ENCODE results near the gene CSMD2. TPM values are rescaled to one million over a fixed set of nuclear protein-coding genes. Genes with fewer than 3 reads are reported as not detected.

CSMD2 gene
- total and polyA plus RNA-seq, 2 of the 8 experiments (the other 6 are each of a cell fraction or from before 2014, with no cell fraction given), result 7.0 to 14.7 TPM

- Histone ChIP-seq H3K79me1 (ENCODE audit: low read depth, low read length) (no peaks in the 10 kb centered on the region), H2AK5ac (ENCODE audit: low read depth, low read length) (no peak overlapping the region), H2BK120ac (replicated peaks; ENCODE audit: low read depth, low read length) (no peak overlapping the region), H3K23ac (ENCODE audit: insufficient read length) (no peak overlapping the region), H3K4me2 (ENCODE audit: insufficient read depth in 1 of 2, low read depth in 2 of 2, low read length in 2 of 2) (no peak overlapping the region), H3K27me3 (replicated peaks in 1 of 4; ENCODE audit: control insufficient read depth in 3 of 4, extremely low read depth in 1 of 4, insufficient read depth in 3 of 4, low read length in 3 of 4) (peaks cover 0 to 2% (median 0%) of the 10 kb centered on the region in 4 experiments; a peak in 1 of 7 replicates), H4K20me1 (replicated peaks in 1 of 2; ENCODE audit: control insufficient read depth in 1 of 2, insufficient read depth in 2 of 2, low read length in 2 of 2) (no peaks in the 10 kb centered on the region), H4K8ac (ENCODE audit: extremely low read depth, insufficient read depth, low read length) (no peak overlapping the region), H4K5ac (ENCODE audit: insufficient read length, low read depth, low read length) (no peak overlapping the region), H3K9ac (replicated peaks in 1 of 4; ENCODE audit: extremely low read depth in 1 of 4, low read depth in 3 of 4, low read length in 3 of 4) (no peak overlapping the region), H3K9me3 (ENCODE audit: insufficient read depth in 2 of 2, low read depth in 1 of 2, low read length in 1 of 2) (no peaks in the 10 kb centered on the region), H3K18ac (ENCODE audit: extremely low read depth, low read length) (no peak overlapping the region), H3K23me2 (ENCODE audit: low read depth, low read length) (no peaks in the 10 kb centered on the region), H3K14ac (ENCODE audit: insufficient read length) (no peak overlapping the region), H3K4ac (replicated peaks; ENCODE audit: insufficient read length, low read depth, low read length) (no peak overlapping the region), H4K91ac (replicated peaks; ENCODE audit: insufficient read length, low read length) (no peak overlapping the region), H2BK12ac (ENCODE audit: low read depth, low read length) (0 out of 2 replicates have a peak overlapping the region, but pooled peaks have one; percentile 55), H2AFZ (ENCODE audit: low read length) (no peak overlapping the region), H2BK20ac (ENCODE audit: low read length) (0 out of 2 replicates have a peak overlapping the region, but pooled peaks have one; percentile 32), H3K4me3 (ENCODE audit: extremely low read depth in 1 of 4, insufficient read depth in 2 of 4, low read depth in 3 of 4, low read length in 4 of 4) (no peak overlapping the region), H3K27ac (ENCODE audit: low read depth, low read length) (no peak overlapping the region), H3K4me1 (replicated peaks in 1 of 4; ENCODE audit: control insufficient read depth in 3 of 4, insufficient read depth in 4 of 4, low read length in 3 of 4) (peaks cover 10 to 18% (median 12%) of the 10 kb centered on the region in 4 experiments), H2BK15ac (ENCODE audit: low read length) (peak overlapping the region; percentile 46; the same call in 1 of the 2 replicates), H3K79me2 (ENCODE audit: control insufficient read depth in 1 of 2, insufficient read depth in 2 of 2, low read length in 2 of 2) (no peaks in the 10 kb centered on the region), H2BK5ac (ENCODE audit: low read depth, low read length) (no peak overlapping the region), H3K36me3 (ENCODE audit: control insufficient read depth in 2 of 4, insufficient read depth in 4 of 4, low read length in 3 of 4) (no peaks in the 10 kb centered on the region; a peak in 1 of 8 replicates), H3K56ac (replicated peaks; ENCODE audit: insufficient read length, low read depth, low read length) (no peak overlapping the region)
- DNase-seq (ENCODE audit: low read depth in 1 of 2, low spot score in 2 of 2) (no peak), FAIRE-seq (no peak)
- ChIA-PET CTCF (ENCODE audit: partially characterized antibody) (interaction anchor here (0.6 to 7.1 kb wide), 40 partner anchors 9 to 1657 kb away, joined by 3 to 60 read pairs (median 4); partner anchors contain the start of gene C1orf94), POLR2A (ENCODE audit: partially characterized antibody) (interaction anchor here (1.6 kb wide), 1 partner anchor 10 kb away, joined by 4 read pairs; no protein-coding TSS in a partner anchor)
- 87% methylated on average over 5 of the region's 5 CpGs; no CpG with 5 or more reads in 1 of the 2 experiments for WGBS, 2 experiments (ENCODE audit: extremely low coverage in 1 of 2, insufficient coverage in 1 of 2, insufficient read length in 1 of 2, insufficient replicate concordance in 2 of 2, low coverage in 1 of 2, low lambda C conversion rate in 2 of 2, missing lambda C conversion rate in 1 of 2)
- TF ChIP-seq ZNF274 (IDR thresholded peaks at IDR 0.05; ENCODE audit: borderline replicate concordance, extremely low read depth, low read length) (no peak), SP4 (IDR thresholded peaks at IDR 0.05; ENCODE audit: low read length) (no peak), CBX8 (IDR thresholded peaks at IDR 0.05; ENCODE audit: borderline replicate concordance, low read depth, low read length) (no peak), RAD21 (IDR thresholded peaks at IDR 0.05 in 1 of 2, conservative IDR thresholded peaks at IDR 0.05 in 1 of 2; ENCODE audit: low read depth in 2 of 2, low read length in 2 of 2) (no peak), POU5F1 (IDR thresholded peaks at IDR 0.05; ENCODE audit: low read depth, low read length) (no peak), POLR2AphosphoS5 (IDR thresholded peaks at IDR 0.05; ENCODE audit: low read depth, low read length) (no peak), BACH1 (IDR thresholded peaks at IDR 0.05; ENCODE audit: low read length) (no peak), HDAC2 (IDR thresholded peaks at IDR 0.05; ENCODE audit: borderline replicate concordance in 1 of 2, low read depth in 2 of 2, low read length in 2 of 2) (no peak), FOSL1 (IDR thresholded peaks at IDR 0.05; ENCODE audit: insufficient read depth, low read depth, low read length) (no peak), RBBP5 (IDR thresholded peaks at IDR 0.05; ENCODE audit: borderline replicate concordance, low read depth, low read length) (no peak), MAX (IDR thresholded peaks at IDR 0.05) (no peak), GABPA (IDR thresholded peaks at IDR 0.05; ENCODE audit: borderline replicate concordance, insufficient read depth, low read length) (no peak), NRF1 (IDR thresholded peaks at IDR 0.05; ENCODE audit: low read depth, low read length) (no peak)
Observed at GRCh38 chr1:33634143-33634542, 530.9 kb downstream of the CSMD2 start.
